ENCODE data around the gene OSBPL7. TPM values are rescaled to one million over a fixed set of nuclear protein-coding genes. Genes with fewer than 3 reads are reported as not detected.

Gene OSBPL7
- total and polyA plus RNA-seq, 2 of the 13 experiments (the other 11 are each of a cell fraction or from before 2014, with no cell fraction given) = 4.7 to 6.6 TPM

GRCh38 chr17:47800686-47801085, 20.9 kb downstream of the OSBPL7 start (continued):
- TF ChIP-seq ZBTB2 (CRISPR knock-in tag; IDR thresholded peaks at IDR 0.05; ENCODE audit: low read depth) = no peak
- TF ChIP-seq ZNF564 (CRISPR knock-in tag; IDR thresholded peaks at IDR 0.05) = no peak
- no peak for TF ChIP-seq ATF1 (CRISPR knock-in tag; IDR thresholded peaks at IDR 0.05)
- no peak for TF ChIP-seq SNAPC2 (CRISPR knock-in tag; IDR thresholded peaks at IDR 0.05)
- TF ChIP-seq KDM3A (CRISPR knock-in tag; IDR thresholded peaks at IDR 0.05; ENCODE audit: low read depth) = no peak
- no peak for TF ChIP-seq ZFP36 (IDR thresholded peaks at IDR 0.05; ENCODE audit: borderline replicate concordance, low read depth, low read length, partially characterized antibody)
- TF ChIP-seq NFE2L1 (CRISPR knock-in tag; IDR thresholded peaks at IDR 0.05; ENCODE audit: borderline replicate concordance) = no peak
- TF ChIP-seq HIVEP1 (CRISPR knock-in tag; IDR thresholded peaks at IDR 0.05) = no peak
- no peak for TF ChIP-seq ZNF713 (CRISPR knock-in tag; IDR thresholded peaks at IDR 0.05)
- TF ChIP-seq HNF1B (CRISPR knock-in tag; IDR thresholded peaks at IDR 0.05) = no peak

- no peaks in the 10 kb centered on the region for H3K4me1 ChIP-seq (ENCODE audit: insufficient read depth, low read length)
- 7% methylated on average over 2 of the region's 2 CpGs for WGBS (ENCODE audit: low lambda C conversion rate)
- no peak overlapping the region for H3K4me2 ChIP-seq (ENCODE audit: low read depth, low read length)
- ChIA-PET CTCF (ENCODE audit: low intra/inter-chr PET ratio, low total read pairs) (no interaction called here), POLR2A (no interaction called here)
- intact Hi-C loops (cut with micrococcal nuclease; ENCODE audit: unreplicated experiment) (no loop called here), in situ Hi-C loops (cut with HindIII; ENCODE audit: extremely low pct_ligation_motif_present, low pct_unique_long_range_greater_than_20kb) (no loop called here)
- H3K27ac ChIP-seq (ENCODE audit: extremely low read length, insufficient read depth, low read length) = no peak overlapping the region
- H3K9ac ChIP-seq (ENCODE audit: insufficient read depth, low read depth, low read length) = no peak overlapping the region
- peaks cover 4% of the 10 kb centered on the region; the same call in 1 of the 2 replicates for H4K20me1 ChIP-seq (ENCODE audit: insufficient read depth, low read length)
- no peaks in the 10 kb centered on the region for H3K79me2 ChIP-seq (ENCODE audit: insufficient read depth, low read length)
- FAIRE-seq = no peak
- DNase-seq (ENCODE audit: low spot score) = no peak
- BruUV-seq (replicated peaks) = no TSS peak
- H2AFZ ChIP-seq (ENCODE audit: low read length) = no peak overlapping the region
- no peak for ATAC-seq
- H3K36me3 ChIP-seq (replicated peaks in 1 of 2; ENCODE audit: control insufficient read depth in 1 of 2, insufficient read depth in 2 of 2, low read length in 2 of 2) = no peaks in the 10 kb centered on the region
- no peak overlapping the region for H3K4me3 ChIP-seq (replicated peaks in 1 of 3; ENCODE audit: insufficient read depth in 1 of 3, low read depth in 2 of 3, low read length in 3 of 3)
- peaks cover 2 to 28% of the 10 kb centered on the region in 2 experiments; a peak in 4 of 5 replicates for H3K27me3 ChIP-seq (ENCODE audit: control insufficient read depth in 1 of 2, insufficient read depth in 2 of 2, low read length in 2 of 2)
- no peak for TF ChIP-seq ZNF512 (CRISPR knock-in tag; IDR thresholded peaks at IDR 0.05)
- TF ChIP-seq MED8 (CRISPR knock-in tag; IDR thresholded peaks at IDR 0.05; ENCODE audit: insufficient replicate concordance) = no peak
- TF ChIP-seq MIER2 (CRISPR knock-in tag; IDR thresholded peaks at IDR 0.05) = peak; percentile 92
- TF ChIP-seq EHMT2 (IDR thresholded peaks at IDR 0.05; ENCODE audit: borderline replicate concordance, low read depth, low read length) = peak; percentile 70
- TF ChIP-seq ZSCAN22 (CRISPR knock-in tag; IDR thresholded peaks at IDR 0.05) = no peak
- TF ChIP-seq REST (IDR thresholded peaks at IDR 0.05; ENCODE audit: borderline replicate concordance in 1 of 2, low read depth in 1 of 2, low read length in 2 of 2) = peak; percentile 49 to 94
- no peaks in the 10 kb centered on the region for H3K9me3 ChIP-seq (ENCODE audit: low read length)
Observed at GRCh38 chr17:47797797-47798196, 23.8 kb downstream of the OSBPL7 start.

Measured in HepG2 (cell line).